Colon (tissue), 2 donors: ENCODE results near the gene TRMT2A.

Experiments used
- FAIRE-seq: peaks from 2 replicates; lab custom pipeline; 2012; peaks lifted over from hg19 to GRCh38; lab: Jason Lieb, UNC
- donor health status: control.
- donor health status: control.

Gene TRMT2A

GRCh38 chr22:20063271-20064139, 53.5 kb downstream of the TRMT2A start:
- FAIRE-seq = no peak

GRCh38 chr22:20062766-20063083, 54.3 kb downstream of the TRMT2A start:
- FAIRE-seq = no peak

- no peak for FAIRE-seq
Measured at GRCh38 chr22:20062043-20062765, 54.8 kb downstream of the TRMT2A start.
